HTERT RPE-1 (cell line): Measurements from ENCODE around the gene LGALS9.
"Not testable (repeated sequence)": the region's sequence is repeated elsewhere in the genome, so short reads cannot be mapped to it uniquely, and the experiment has no call there.

ENCODE experiments used
- in situ Hi-C: fragments of 300-500 bp; cut with MboI; formaldehyde crosslinking; loops from 4 replicates; pipeline ENCODE4 v1.14.3; 2020; ENCODE audit warnings: low sequenced_read_pairs

LGALS9 gene

DNA sequence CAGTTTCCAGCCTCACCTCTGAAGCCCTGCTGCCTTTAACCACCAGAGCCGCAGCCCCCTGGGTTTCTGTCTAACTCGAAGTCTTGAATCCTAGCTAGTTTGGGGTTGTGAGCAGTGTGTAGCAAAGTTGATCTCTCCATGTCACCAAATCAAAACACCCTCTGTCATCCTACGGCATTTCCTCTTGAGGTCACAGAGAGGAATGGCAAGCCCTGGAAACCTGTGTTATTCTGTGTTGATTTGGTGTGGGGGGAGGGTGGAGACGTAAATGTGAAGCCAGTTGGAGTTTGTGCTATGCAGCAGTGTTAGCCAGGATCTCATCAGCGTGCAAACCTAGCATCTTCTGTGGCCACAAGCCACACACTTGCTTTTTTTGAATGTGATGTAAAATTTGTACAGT is 5.1 kb upstream of the LGALS9 start:
- in situ Hi-C loops = no loop called here

- in situ Hi-C loops = no loop called here
Measured at GRCh38 chr17:27627514-27627913, 3.5 kb upstream of the LGALS9 start.

- in situ Hi-C loops = no loop called here
Measured at GRCh38 chr17:27628376-27628775, 2.6 kb upstream of the LGALS9 start.

DNA sequence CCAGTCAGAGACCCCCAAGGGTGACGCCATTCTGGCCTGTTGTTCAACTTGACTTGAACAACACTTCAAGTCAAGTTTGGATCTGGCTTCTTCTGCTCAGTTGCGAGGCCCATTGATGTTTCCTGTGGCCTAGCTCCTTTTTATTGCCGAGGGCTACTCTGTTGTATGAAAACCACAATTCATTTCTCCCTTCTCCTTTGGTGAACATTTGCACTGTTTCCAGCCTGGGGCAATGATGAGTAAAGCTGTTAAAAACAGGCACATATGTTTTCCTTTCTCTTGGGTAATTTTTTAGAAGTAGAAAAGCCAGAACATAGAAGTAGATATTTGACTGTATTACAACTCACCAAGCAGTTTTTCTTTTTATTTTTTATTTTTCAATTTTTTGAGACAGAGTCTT is 1.7 kb upstream of the LGALS9 start:
- in situ Hi-C loops = not testable (repeated sequence)

DNA sequence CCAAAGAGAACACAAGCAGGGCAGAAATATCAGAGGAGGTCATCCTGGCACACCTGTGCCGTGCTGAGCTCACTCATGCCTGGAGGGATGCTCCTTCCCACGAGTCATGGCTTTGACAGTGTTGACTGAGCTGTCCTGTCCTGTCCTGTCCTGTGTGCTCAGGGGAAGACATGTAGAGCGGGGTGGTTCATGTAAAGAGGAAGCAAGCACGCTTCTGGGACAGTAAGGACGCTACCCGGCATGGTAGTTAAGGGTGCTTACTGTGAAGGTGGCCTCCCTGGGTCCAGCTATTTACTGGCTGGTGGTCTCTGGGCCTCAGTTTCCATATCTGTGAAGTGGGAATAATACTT is 398 bp downstream of the LGALS9 start:
- in situ Hi-C loops = no loop called here

DNA sequence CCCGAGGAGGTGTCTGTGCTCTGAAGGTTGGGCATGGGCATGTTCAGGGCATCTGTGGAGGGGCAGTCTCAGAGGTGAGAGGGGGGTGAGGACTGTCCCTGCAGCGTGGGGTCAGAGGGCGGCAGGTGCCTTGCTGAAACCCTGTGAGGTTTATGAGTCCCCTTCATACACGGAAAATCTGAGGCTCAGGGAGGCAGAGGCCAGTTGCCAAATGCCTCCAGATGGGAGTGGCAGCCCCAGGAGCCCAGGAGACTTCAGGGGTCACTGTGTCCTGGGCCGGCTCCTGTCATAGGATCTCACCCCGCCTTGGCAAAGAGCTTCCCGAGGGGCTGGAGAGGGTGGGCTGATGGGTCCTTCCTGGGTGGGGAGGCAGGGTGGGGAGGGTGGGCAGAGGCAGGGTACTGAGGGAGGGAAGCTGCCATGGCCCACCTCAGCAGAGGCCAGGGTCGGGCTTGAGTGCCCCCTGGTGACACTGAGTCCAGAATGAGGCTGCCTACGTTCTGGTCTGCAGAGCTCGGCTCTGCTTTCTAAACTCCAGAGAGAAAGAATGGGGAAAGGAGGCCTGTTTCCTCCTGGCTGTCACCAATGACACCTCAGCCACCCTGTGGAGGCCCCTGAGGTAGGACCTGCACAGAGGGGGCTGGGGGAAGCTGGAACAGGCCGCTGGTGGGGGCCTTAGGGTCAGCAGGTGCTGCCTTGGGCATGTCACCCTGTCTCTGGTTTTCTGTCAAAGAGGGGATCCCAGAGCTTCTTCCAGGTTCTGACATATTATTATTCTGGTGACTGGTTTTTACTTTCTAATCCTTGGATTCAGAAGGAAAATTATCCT is 1.1 kb downstream of the LGALS9 start:
- in situ Hi-C loops = no loop called here

DNA sequence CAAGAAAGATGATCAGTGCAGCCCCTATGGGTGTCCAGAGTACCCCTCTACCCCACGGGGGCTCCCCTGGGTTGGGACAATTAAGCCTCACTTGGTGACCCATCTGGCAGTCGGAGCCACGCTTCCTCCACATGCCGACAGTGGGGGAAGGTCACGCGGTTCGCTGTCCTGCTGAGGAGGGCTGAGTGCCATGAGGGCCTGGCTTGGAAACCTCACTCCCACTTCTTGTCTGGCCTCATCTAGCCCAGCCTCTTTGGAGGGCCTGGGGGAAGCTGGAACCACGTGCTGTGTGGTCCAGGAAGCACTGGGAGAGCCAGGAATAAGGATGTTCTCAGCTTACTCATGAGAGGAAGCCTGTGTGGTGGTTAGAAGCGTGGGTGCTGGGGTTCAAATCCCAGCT is 1.8 kb downstream of the LGALS9 start:
- in situ Hi-C loops = not testable (repeated sequence)

DNA sequence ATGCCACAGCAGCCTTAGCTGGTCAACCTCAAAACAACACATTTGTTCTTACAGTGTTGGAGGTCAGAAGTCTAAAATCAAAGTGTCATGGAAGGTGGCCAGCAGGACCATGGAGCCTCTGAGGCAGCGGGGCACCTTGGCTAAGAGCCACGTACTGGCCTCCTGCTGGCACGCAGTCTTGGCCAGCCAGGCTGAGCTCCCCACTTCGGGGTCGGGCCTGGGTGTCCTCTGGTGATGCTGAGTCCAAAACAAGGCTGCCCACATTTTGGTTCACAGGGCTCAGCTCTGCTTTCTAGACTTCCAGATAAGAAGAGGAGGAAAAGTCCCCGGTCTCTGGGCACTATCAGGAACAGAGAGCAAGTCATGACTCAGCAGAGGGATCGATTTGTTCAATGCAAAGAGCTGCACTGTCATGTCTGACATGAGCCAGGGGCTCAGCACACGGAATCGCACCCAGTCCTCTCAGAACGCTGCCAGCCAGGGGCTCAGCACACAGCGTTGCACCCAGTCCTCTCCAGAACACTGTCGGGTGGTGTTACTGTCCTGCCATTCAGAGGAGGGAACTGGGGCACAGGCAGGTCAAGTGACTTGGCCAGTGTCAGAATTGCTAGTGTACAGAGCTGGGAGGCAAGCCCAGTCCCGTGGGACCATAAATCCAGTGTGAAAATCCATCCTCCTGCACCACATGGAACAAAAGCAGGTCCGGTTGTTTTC is 2.5 kb downstream of the LGALS9 start:
- in situ Hi-C loops = no loop called here

DNA sequence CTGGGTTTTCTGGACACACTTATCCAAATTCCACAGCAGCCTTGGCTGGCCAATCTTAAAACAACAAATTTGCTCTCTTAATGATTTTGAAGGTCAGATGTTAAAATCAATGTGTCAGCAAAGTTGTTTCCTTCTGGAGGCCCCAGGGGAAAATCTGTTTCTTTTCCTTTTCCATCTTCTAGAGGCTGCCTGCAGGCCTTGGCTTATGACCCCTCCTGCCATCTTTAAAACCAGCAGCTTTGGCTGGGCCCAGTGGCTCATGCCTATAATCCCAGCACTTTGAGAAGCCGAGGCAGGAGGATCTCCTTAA is 3.0 kb downstream of the LGALS9 start:
- in situ Hi-C loops = no loop called here

GRCh38 chr17:27634776-27635175 is 3.8 kb downstream of the LGALS9 start:
- in situ Hi-C loops = no loop called here

DNA sequence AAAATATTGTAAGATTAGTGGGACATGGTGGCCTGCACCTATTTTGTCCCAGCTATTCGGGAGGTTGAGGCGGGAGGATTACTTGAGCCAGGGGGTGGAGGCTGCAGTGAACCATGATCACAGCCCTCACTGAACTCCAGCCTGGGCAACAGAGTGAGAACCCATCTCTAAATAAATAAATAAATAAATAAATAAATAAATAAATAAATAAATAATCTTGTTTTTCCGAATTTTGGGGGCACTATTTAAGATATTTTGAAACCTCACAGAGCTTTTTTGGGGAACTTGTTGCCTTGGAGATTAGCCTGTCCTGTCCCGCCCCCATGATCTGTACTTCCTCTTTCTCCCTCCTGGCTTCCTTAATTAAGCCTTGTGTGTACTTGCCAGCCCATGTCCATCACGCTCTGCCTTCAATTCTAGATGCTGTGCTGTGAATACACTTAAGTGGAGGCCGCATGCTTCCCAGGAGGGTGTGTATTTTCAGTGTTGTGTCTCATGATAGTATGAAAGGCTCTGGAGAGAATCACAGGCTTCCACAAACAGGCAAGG is 4.4 kb downstream of the LGALS9 start:
- in situ Hi-C loops = no loop called here

- in situ Hi-C loops = not testable (repeated sequence)
Measured at GRCh38 chr17:27636005-27636520, 5.1 kb downstream of the LGALS9 start.

DNA sequence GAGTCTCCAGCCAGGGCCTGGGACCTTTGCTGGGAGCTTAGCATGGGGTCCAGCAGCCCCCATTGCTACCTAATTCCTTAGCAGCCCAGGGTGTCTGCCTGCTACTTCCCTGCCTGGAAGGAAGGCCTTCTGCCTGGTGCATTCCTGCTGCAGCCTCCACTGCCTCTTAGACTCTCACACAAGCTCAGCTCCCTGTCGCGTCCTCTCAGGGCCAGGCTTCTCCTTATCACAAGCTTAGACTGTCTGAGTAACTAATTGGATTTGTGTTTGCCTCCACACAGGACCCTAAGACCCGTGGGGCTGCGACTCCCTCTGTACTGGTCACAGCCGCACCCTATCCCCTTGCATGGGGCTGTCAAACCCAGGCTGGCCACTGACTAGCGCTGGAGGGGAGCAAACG is 6.8 kb downstream of the LGALS9 start:
- in situ Hi-C loops = not testable (repeated sequence)

DNA sequence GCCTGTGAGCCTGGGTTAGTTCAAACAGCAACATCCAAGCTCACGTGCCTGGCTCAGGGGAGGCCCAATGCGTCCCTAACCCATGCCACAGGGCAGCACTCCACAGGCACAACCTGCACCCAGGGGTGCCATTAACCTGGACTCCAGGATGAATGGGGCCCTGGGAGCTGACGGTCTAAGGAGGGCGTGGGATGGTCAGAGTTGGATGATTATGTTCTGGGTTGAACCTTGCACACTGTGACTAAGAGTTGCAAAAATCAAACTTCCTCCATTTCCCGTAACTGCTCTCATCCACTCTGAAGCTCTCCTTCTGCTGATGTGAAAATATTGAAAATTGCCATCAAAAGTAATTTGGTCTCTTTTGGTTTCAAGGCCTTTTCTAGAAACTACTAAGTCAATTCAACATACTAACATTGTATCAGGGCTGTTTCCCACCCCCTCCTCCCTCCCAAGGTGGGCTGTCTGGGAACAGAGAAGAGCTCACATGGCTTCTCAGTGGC is 7.5 kb downstream of the LGALS9 start:
- in situ Hi-C loops = not testable (repeated sequence)

DNA sequence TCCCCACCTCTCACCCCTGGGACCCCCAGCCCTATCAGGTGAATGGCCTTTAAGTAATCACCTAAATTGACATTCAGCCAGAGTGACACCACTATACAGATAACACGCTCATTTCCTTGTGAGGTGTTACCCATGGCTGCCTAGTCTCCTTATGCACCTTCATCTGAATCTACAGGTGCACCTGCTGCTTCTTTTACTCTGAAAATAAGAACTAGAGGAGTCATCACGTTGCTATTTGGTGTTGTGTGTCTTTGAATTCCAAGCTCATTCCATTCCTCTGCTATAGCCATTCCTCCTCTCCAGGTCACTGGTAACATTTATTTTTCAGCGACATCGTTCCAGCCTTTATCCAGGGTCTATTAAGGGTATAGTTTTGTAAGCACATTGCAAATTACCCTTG is 9.8 kb downstream of the LGALS9 start:
- in situ Hi-C loops = no loop called here

DNA sequence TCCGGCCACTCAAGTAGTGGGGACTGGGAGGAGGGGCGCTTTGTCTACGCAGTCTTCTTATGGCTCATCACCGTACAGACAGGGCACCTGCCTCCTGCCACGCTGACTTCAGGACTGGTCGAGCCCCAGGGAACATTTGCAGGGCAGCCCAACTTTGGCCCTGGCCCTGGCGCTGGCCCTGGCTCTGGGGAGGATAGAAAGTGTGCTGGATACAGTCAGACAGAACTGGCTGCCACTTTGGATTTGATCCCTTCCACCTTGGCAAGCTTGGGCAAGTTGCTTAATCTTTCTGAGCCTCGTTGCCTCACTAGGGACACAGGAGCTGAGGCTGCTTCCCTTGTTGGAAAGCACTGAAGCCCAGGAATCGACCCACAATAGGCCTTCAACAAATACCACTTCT is 13.6 kb downstream of the LGALS9 start:
- in situ Hi-C loops = no loop called here

DNA sequence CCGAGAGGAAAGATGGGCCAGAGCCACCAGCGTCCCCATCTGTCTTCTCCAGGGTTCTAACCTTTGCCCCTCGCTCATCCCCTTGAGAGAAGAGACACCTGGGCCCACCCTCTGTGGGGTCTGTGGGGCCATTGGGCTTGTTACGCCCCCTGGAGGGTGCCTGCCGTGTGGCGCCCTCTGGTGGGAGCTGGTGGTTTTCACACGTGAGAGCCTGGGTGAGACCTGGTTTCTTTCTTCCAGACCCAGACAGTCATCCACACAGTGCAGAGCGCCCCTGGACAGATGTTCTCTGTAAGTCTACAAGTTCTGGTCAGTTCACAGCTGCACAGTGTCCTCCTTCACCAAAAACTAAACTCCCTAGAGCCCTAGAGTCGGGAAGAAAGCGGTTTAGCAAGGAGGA is 14.6 kb downstream of the LGALS9 start:
- in situ Hi-C loops = not testable (repeated sequence)

- in situ Hi-C loops = no loop called here
Measured at GRCh38 chr17:27646232-27646631, 15.2 kb downstream of the LGALS9 start.

DNA sequence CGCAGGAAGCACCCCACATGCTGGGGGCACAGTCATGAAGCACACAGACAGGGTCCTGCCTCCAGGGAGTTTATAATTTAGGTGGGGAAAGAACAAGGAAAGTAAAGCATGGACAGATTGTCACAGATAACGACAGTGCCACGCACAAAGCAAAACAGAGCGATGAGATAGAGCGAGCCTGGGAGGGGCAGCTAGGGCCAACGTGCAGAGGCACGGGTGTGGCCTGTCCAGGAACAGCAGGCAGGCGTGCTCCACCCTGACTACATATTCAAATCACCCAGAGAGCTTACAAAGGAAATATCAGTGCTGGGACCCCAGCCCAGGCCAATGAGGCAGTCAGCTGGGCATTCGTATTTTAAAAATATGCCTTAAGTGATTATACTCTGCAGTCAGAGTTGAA is 16.8 kb downstream of the LGALS9 start:
- in situ Hi-C loops = no loop called here

DNA sequence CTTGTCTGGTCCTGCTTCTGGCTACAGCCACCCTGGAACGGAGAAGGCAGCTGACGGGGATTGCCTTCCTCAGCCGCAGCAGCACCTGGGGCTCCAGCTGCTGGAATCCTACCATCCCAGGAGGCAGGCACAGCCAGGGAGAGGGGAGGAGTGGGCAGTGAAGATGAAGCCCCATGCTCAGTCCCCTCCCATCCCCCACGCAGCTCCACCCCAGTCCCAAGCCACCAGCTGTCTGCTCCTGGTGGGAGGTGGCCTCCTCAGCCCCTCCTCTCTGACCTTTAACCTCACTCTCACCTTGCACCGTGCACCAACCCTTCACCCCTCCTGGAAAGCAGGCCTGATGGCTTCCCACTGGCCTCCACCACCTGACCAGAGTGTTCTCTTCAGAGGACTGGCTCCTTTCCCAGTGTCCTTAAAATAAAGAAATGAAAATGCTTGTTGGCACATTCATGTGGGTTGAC is 18.2 kb downstream of the LGALS9 start:
- in situ Hi-C loops = not testable (repeated sequence)

DNA sequence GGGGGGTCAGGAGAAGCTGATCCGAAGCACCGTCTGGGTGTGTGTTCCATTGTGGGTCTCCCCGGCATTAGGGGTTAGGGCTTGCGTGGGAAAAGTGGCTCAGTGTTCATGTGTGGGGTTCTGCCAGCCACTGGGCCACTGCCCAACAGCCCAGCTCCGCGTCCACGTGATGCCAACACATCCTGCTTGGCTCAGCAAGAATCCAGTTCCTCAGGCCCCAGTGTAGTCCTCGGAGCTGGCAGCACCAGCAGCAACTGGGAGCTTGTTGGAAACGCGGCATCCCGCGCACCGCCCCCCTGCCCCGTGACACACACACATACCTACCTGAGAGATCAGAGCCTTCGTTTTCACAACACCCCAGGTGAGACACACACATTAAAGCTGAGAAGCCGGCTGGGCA is 18.9 kb downstream of the LGALS9 start:
- in situ Hi-C loops = no loop called here

DNA sequence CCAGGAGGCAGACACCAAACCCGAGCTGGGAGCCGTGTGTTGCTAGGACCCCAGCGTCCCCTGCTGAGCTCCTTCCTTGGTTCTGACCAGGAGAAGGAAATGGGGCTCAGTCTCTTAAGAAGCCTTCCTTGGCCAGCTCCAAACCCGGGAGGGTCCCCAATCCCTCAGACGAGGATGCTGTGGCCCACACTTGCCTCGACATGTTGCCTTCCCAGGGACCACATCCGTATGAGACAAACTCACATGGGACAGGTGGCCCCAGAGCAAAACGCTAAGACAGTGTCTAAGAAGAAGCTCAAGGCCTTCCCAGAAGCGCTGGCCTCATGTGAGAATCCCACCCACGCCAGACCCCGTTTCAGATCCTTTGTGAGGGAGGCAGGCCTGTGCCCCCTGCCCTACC is 19.8 kb downstream of the LGALS9 start:
- in situ Hi-C loops = no loop called here
